ENCODE measurements around the gene IQCB1. TPM values are rescaled to one million over a fixed set of nuclear protein-coding genes. Genes with fewer than 3 reads are reported as not detected.

Gene IQCB1
- total and polyA plus RNA-seq, 10 of the 15 experiments (the other 5 are each of a cell fraction or from before 2014, with no cell fraction given) = 36.0 to 69.4 (median 48.9) TPM

- TF ChIP-seq REST (IDR thresholded peaks at IDR 0.05; ENCODE audit: low read depth, low read length) (no peak), FOXK2 (IDR thresholded peaks at IDR 0.05) (no peak), EP300 (IDR thresholded peaks at IDR 0.05; ENCODE audit: borderline replicate concordance in 1 of 2, control insufficient read depth in 1 of 2, low read depth in 2 of 2, low read length in 2 of 2) (no peak), ZBTB4 (CRISPR knock-in tag; IDR thresholded peaks at IDR 0.05) (no peak), GATAD2B (conservative IDR thresholded peaks at IDR 0.05; ENCODE audit: low read depth) (peak; percentile 64; the same call in 1 of the 2 replicates), KDM1A (IDR thresholded peaks at IDR 0.05; ENCODE audit: borderline replicate concordance) (no peak), SRF (IDR thresholded peaks at IDR 0.05; ENCODE audit: low read depth in 2 of 2, low read length in 2 of 2) (no peak), TARDBP (IDR thresholded peaks at IDR 0.05; ENCODE audit: borderline replicate concordance) (peak; percentile 59), NRF1 (conservative IDR thresholded peaks at IDR 0.05; ENCODE audit: low read depth, low read length) (no peak), FOXM1 (IDR thresholded peaks at IDR 0.05; ENCODE audit: low read depth, low read length) (no peak), EGR1 (IDR thresholded peaks at IDR 0.05; ENCODE audit: borderline replicate concordance in 1 of 2, low read depth in 2 of 2, low read length in 2 of 2) (0 out of 3 replicates have a peak, but pooled peaks of 1 of the 2 experiments have one; percentile 5), LARP7 (IDR thresholded peaks at IDR 0.05) (no peak), BCL11A (IDR thresholded peaks at IDR 0.05; ENCODE audit: low read depth, low read length) (no peak), JUNB (IDR thresholded peaks at IDR 0.05) (peak; percentile 13; the same call in 1 of the 2 replicates), SIN3A (IDR thresholded peaks at IDR 0.05; ENCODE audit: low read depth, low read length) (peak; percentile 88), SP1 (IDR thresholded peaks at IDR 0.05; ENCODE audit: low read depth, low read length) (peak; percentile 87), ESRRA (IDR thresholded peaks at IDR 0.05; ENCODE audit: low read length) (no peak), KAT2A (conservative IDR thresholded peaks at IDR 0.05; ENCODE audit: control insufficient read depth, low read depth, low read length) (no peak), RBBP5 (conservative IDR thresholded peaks at IDR 0.05) (no peak), CREB1 (IDR thresholded peaks at IDR 0.05; ENCODE audit: low read depth) (peak; percentile 79), SPI1 (IDR thresholded peaks at IDR 0.05; ENCODE audit: borderline replicate concordance, insufficient read depth, low read depth, low read length) (no peak), NFYB (IDR thresholded peaks at IDR 0.05; ENCODE audit: insufficient read depth, low read depth, low read length) (no peak; the same call in 1 of the 2 replicates), ZZZ3 (IDR thresholded peaks at IDR 0.05; ENCODE audit: control insufficient read depth, insufficient read length, low read depth) (no peak), BRCA1 (IDR thresholded peaks at IDR 0.05; ENCODE audit: low read depth, low read length) (peak; percentile 11; the same call in 1 of the 2 replicates), NFXL1 (IDR thresholded peaks at IDR 0.05; ENCODE audit: borderline replicate concordance) (no peak)
These were observed at the start of gene IQCB1, which contains the start of gene EAF2 (continued) for GRCh38 chr3:121834671-121835464.

Data from GM12878 (cell line).